ENCODE data around the gene CCDC169.

CCDC169 gene

DNA sequence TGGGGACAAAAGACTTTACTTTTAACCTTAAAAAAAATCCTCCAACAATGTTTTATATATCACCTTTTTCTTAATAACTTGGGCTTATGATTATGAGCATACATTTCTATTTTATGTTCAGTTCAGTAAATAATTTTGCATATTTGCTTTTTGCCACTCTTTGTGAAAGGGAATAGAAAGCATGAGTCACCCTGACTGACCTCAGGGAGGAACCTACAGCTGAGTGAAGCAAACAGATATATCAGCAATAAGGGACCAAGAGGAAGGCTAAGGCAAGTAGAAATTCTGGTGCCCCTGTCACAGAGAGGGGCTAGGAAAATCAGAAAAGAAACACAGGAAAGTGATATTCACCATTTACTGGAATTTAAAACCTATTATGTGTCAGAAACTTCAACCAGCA lies 46.1 kb downstream of the CCDC169 start:
- H3K4me2 ChIP-seq (ENCODE audit: low read depth, low read length, poor library complexity, severe bottlenecking) = no peak overlapping the region
- no peak overlapping the region for H3K4me3 ChIP-seq (ENCODE audit: low read length, poor library complexity, severe bottlenecking)
- H3K9me3 ChIP-seq (ENCODE audit: insufficient read depth, low read depth, low read length) = no peaks in the 10 kb centered on the region
- no peak overlapping the region for H3K9ac ChIP-seq (ENCODE audit: low read depth, low read length, poor library complexity, severe bottlenecking)
- no peaks in the 10 kb centered on the region for H3K79me2 ChIP-seq (ENCODE audit: insufficient read depth, low read length)
- TF ChIP-seq, protein P1, sequence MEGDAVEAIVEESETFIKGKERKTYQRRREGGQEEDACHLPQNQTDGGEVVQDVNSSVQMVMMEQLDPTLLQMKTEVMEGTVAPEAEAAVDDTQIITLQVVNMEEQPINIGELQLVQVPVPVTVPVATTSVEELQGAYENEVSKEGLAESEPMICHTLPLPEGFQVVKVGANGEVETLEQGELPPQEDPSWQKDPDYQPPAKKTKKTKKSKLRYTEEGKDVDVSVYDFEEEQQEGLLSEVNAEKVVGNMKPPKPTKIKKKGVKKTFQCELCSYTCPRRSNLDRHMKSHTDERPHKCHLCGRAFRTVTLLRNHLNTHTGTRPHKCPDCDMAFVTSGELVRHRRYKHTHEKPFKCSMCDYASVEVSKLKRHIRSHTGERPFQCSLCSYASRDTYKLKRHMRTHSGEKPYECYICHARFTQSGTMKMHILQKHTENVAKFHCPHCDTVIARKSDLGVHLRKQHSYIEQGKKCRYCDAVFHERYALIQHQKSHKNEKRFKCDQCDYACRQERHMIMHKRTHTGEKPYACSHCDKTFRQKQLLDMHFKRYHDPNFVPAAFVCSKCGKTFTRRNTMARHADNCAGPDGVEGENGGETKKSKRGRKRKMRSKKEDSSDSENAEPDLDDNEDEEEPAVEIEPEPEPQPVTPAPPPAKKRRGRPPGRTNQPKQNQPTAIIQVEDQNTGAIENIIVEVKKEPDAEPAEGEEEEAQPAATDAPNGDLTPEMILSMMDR (conservative IDR thresholded peaks at IDR 0.05; ENCODE audit: low read length) = no peak
- no peak for TF ChIP-seq EZH2phosphoT487 (IDR thresholded peaks at IDR 0.05; ENCODE audit: borderline replicate concordance)
- no peaks in the 10 kb centered on the region for H3K9me2 ChIP-seq (replicated peaks; ENCODE audit: low read depth, low read length)
- H3F3A ChIP-seq (ENCODE audit: low read depth) = no peaks in the 10 kb centered on the region
- H2AFZ ChIP-seq (ENCODE audit: low read length) = no peak overlapping the region
- no peaks in the 10 kb centered on the region for H3K4me1 ChIP-seq (ENCODE audit: insufficient read depth, low read length, poor library complexity, severe bottlenecking)
- no peaks in the 10 kb centered on the region for H3K27me3 ChIP-seq (ENCODE audit: insufficient read depth, low read length, poor library complexity, severe bottlenecking)
- no peaks in the 10 kb centered on the region for H3K36me3 ChIP-seq (ENCODE audit: insufficient read depth, low read length)
- H4K20me1 ChIP-seq (ENCODE audit: insufficient read depth, low read length, poor library complexity, severe bottlenecking) = no peaks in the 10 kb centered on the region

DNA sequence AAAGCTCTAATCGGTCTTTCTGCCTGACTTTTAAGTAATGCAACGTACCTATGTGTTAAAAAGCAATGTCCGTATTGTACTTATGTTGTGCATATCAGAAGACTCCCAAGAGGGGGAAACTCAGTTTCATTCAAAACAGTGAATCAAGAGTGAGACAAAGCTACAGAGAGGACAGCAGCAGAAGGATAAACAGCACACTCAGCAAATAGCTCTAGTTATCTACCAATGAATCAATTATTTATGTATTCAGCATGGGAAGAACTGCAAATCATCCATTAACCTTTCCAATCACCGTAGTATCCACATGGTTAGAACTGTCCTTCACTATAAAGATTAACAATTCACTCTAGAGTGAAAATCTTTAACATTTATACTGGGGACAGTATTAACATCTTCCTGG lies 46.6 kb downstream of the CCDC169 start:
- TF ChIP-seq, protein P1 (conservative IDR thresholded peaks at IDR 0.05; ENCODE audit: low read length) = no peak
- TF ChIP-seq EZH2phosphoT487 (IDR thresholded peaks at IDR 0.05; ENCODE audit: borderline replicate concordance) = no peak
- Histone ChIP-seq H3K79me2 (ENCODE audit: insufficient read depth, low read length) (no peaks in the 10 kb centered on the region), H3K4me3 (ENCODE audit: low read length, poor library complexity, severe bottlenecking) (no peak overlapping the region), H3K9me3 (ENCODE audit: insufficient read depth, low read depth, low read length) (no peaks in the 10 kb centered on the region), H3F3A (ENCODE audit: low read depth) (no peaks in the 10 kb centered on the region), H2AFZ (ENCODE audit: low read length) (no peak overlapping the region), H3K4me2 (ENCODE audit: low read depth, low read length, poor library complexity, severe bottlenecking) (no peak overlapping the region), H3K36me3 (ENCODE audit: insufficient read depth, low read length) (no peaks in the 10 kb centered on the region), H3K4me1 (ENCODE audit: insufficient read depth, low read length, poor library complexity, severe bottlenecking) (no peaks in the 10 kb centered on the region), H3K9ac (ENCODE audit: low read depth, low read length, poor library complexity, severe bottlenecking) (no peak overlapping the region), H3K27me3 (ENCODE audit: insufficient read depth, low read length, poor library complexity, severe bottlenecking) (no peaks in the 10 kb centered on the region), H3K9me2 (replicated peaks; ENCODE audit: low read depth, low read length) (no peaks in the 10 kb centered on the region), H4K20me1 (ENCODE audit: insufficient read depth, low read length, poor library complexity, severe bottlenecking) (no peaks in the 10 kb centered on the region)

DNA sequence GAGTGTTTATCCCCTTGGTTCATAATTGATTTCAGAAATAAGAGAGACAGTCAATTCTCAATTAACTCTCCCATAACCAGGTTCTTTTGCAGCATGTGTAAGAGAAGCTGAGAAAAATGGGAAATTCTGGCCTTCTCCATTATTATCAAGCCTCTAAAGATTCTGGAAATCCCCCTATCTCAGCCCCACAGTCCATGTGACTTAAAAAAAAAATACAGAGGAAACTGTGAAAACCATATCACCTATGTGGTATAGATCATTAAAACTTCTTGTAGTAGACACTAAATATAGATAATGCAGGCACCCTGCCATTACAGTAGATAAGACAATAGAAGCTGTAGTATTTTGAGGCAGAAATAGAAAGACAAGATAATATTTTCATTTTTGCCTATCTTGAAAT lies 48.9 kb downstream of the CCDC169 start:
- Histone ChIP-seq H3K4me1 (ENCODE audit: insufficient read depth, low read length, poor library complexity, severe bottlenecking) (no peaks in the 10 kb centered on the region), H3K4me2 (ENCODE audit: low read depth, low read length, poor library complexity, severe bottlenecking) (no peak overlapping the region)

More for the DNA sequence above, 48.9 kb downstream of the CCDC169 start:
- Histone ChIP-seq H3K9me2 (replicated peaks; ENCODE audit: low read depth, low read length) (no peaks in the 10 kb centered on the region), H3K4me3 (ENCODE audit: low read length, poor library complexity, severe bottlenecking) (no peak overlapping the region), H4K20me1 (ENCODE audit: insufficient read depth, low read length, poor library complexity, severe bottlenecking) (no peaks in the 10 kb centered on the region), H2AFZ (ENCODE audit: low read length) (no peak overlapping the region), H3K9me3 (ENCODE audit: insufficient read depth, low read depth, low read length) (no peaks in the 10 kb centered on the region), H3K27me3 (ENCODE audit: insufficient read depth, low read length, poor library complexity, severe bottlenecking) (no peaks in the 10 kb centered on the region), H3K79me2 (ENCODE audit: insufficient read depth, low read length) (no peaks in the 10 kb centered on the region), H3K36me3 (ENCODE audit: insufficient read depth, low read length) (no peaks in the 10 kb centered on the region), H3K9ac (ENCODE audit: low read depth, low read length, poor library complexity, severe bottlenecking) (no peak overlapping the region), H3F3A (ENCODE audit: low read depth) (no peaks in the 10 kb centered on the region)
- TF ChIP-seq, protein P1 (conservative IDR thresholded peaks at IDR 0.05; ENCODE audit: low read length) = no peak
- TF ChIP-seq EZH2phosphoT487 (IDR thresholded peaks at IDR 0.05; ENCODE audit: borderline replicate concordance) = no peak

Measured in Loucy (cell line).